Spleen (tissue), 7 donors: Measurements from ENCODE around the gene DRC3.

Experiments used
- CTCF ChIP-seq, 11 experiments: fragments of 200-600 bp in 7 of 11; fragments of 450-650 bp in 4 of 11; sonication (generic) in 4 of 11; IDR thresholded peaks in 8 of 11; conservative IDR thresholded peaks in 3 of 11; 1 replicate in 7 of 11; 2 replicates in 4 of 11; pipeline versions ENCODE4 v1.4.0 to v1.8.0; 2016 to 2021; ENCODE audit warnings: antibody characterized with exemption in 11 of 11, inconsistent platforms in 4 of 11, mild to moderate bottlenecking in 1 of 11
- POLR2A ChIP-seq, 3 donors: fragments of 450-650 bp; IDR thresholded peaks; one replicate each; pipeline ENCODE4 v1.5.1; 2017; ENCODE audit warnings: antibody characterized with exemption in 3 of 3, mild to moderate bottlenecking in 1 of 3
- POLR2AphosphoS5 ChIP-seq, 3 donors: sonication (generic); formaldehyde crosslinking; IDR thresholded peaks; one replicate each; pipeline ENCODE4 v1.5.1; 2017; ENCODE audit warnings: antibody characterized with exemption in 3 of 3
- donor health status: DM: no; HTN: no; CAD: no; lungs with moderate emphysema.
- donor health status: DM: no; HTN: no; CAD: no.
- donor health status: DM: no; HTN: no; CAD: no.

GRCh38 chr17:17981330-17981729 lies 8.7 kb downstream of the DRC3 start:
- TF ChIP-seq POLR2A (IDR thresholded peaks at IDR 0.05): no peak
- no peak for TF ChIP-seq CTCF (IDR thresholded peaks at IDR 0.05 in 8 of 11, conservative IDR thresholded peaks at IDR 0.05 in 3 of 11)
- no peak for TF ChIP-seq POLR2AphosphoS5 (IDR thresholded peaks at IDR 0.05)
